ENCODE data around the gene PLXNA2. TPM values are rescaled to one million over a fixed set of nuclear protein-coding genes. Genes with fewer than 3 reads are reported as not detected.

Gene PLXNA2
- total RNA-seq, 2 experiments from 2014 or later = 0.23 TPM; not detected in 1

DNA sequence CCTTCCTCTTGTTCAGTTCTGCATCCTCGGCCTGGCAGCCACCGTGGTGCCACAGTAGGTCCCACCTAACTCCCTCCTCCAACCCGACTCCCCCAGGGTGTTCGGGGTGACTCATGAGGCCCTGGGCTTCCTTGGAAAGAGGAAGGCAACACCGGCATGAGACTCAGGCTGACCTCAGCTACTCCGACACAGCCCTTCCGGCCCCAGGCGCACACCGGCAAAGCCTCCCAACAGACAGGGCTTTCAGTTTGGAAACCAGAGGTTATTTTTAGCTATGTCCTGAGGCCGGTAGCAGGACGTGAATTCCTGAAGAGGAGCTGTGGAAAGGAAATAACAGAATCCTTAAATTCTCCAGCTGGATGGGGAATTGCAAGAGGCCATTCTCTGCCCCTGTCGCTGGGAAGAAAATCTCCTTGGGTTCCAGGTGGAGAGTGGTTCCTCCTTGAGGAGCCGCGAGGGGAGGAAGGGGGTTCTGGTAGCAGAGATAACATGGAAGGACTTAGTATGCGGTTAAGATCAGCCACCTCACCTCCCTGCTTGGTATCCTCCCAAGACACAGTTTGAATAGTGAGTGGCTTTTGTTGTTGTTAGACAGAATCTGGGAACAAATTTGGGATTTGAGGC, 24.4 kb downstream of the PLXNA2 start:
- H3K4me1 ChIP-seq (ENCODE audit: insufficient read depth, low read length, poor library complexity, severe bottlenecking) = no peaks in the 10 kb centered on the region
- H3K9me3 ChIP-seq (ENCODE audit: low read length) = no peaks in the 10 kb centered on the region
- intact Hi-C loops (cut with micrococcal nuclease; ENCODE audit: unreplicated experiment) = no loop called here
- TF ChIP-seq CTCF (conservative IDR thresholded peaks at IDR 0.05; ENCODE audit: low read length) (no peak), EZH2phosphoT487 (IDR thresholded peaks at IDR 0.05; ENCODE audit: borderline replicate concordance, low read depth, low read length) (no peak)
- H3K4me3 ChIP-seq (ENCODE audit: low read depth, low read length, poor library complexity, severe bottlenecking) = no peak overlapping the region
- H3K9me2 ChIP-seq (ENCODE audit: insufficient read depth, low read length) = no peaks in the 10 kb centered on the region
- ChIA-PET POLR2A (interaction anchor here (1.6 kb wide), 1 partner anchor 15 kb away, joined by 3 read pairs; no protein-coding TSS in a partner anchor), CTCF (ENCODE audit: unreplicated experiment) (no interaction called here)
- DNase-seq (ENCODE audit: low spot score) = no peak
- no peaks in the 10 kb centered on the region for H3K36me3 ChIP-seq (ENCODE audit: insufficient read depth, low read length)
- H3K27ac ChIP-seq (ENCODE audit: low read depth, low read length, poor library complexity, severe bottlenecking) = no peak overlapping the region
- no peaks in the 10 kb centered on the region for H3K79me2 ChIP-seq (ENCODE audit: insufficient read depth, low read depth, low read length)
- no TSS peak for BruUV-seq (replicated peaks)
- no peak overlapping the region for H2AFZ ChIP-seq (ENCODE audit: low read length)
- no peaks in the 10 kb centered on the region for H4K20me1 ChIP-seq (ENCODE audit: insufficient read depth, low read length)
- no peak overlapping the region for H3K4me2 ChIP-seq (ENCODE audit: low read length)

- ChIA-PET POLR2A (interaction anchor here (1.6 kb wide), 1 partner anchor 16 kb away, joined by 3 read pairs; no protein-coding TSS in a partner anchor), CTCF (ENCODE audit: unreplicated experiment) (no interaction called here)
- no peak overlapping the region for H2AFZ ChIP-seq (ENCODE audit: low read length)
- H3K4me3 ChIP-seq (ENCODE audit: low read depth, low read length, poor library complexity, severe bottlenecking) = no peak overlapping the region
- H3K27ac ChIP-seq (ENCODE audit: low read depth, low read length, poor library complexity, severe bottlenecking) = no peak overlapping the region
- H3K79me2 ChIP-seq (ENCODE audit: insufficient read depth, low read depth, low read length) = no peaks in the 10 kb centered on the region
- H3K9me3 ChIP-seq (ENCODE audit: low read length) = no peaks in the 10 kb centered on the region
- no peaks in the 10 kb centered on the region for H3K9me2 ChIP-seq (ENCODE audit: insufficient read depth, low read length)
- intact Hi-C loops (cut with micrococcal nuclease; ENCODE audit: unreplicated experiment) = no loop called here
- H3K4me1 ChIP-seq (ENCODE audit: insufficient read depth, low read length, poor library complexity, severe bottlenecking) = no peaks in the 10 kb centered on the region
- H3K4me2 ChIP-seq (ENCODE audit: low read length) = no peak overlapping the region
- H4K20me1 ChIP-seq (ENCODE audit: insufficient read depth, low read length) = no peaks in the 10 kb centered on the region
- BruUV-seq (replicated peaks) = no TSS peak
- no peak for DNase-seq (ENCODE audit: low spot score)
- TF ChIP-seq EZH2phosphoT487 (IDR thresholded peaks at IDR 0.05; ENCODE audit: borderline replicate concordance, low read depth, low read length) (no peak), CTCF (conservative IDR thresholded peaks at IDR 0.05; ENCODE audit: low read length) (no peak)
- no peaks in the 10 kb centered on the region for H3K36me3 ChIP-seq (ENCODE audit: insufficient read depth, low read length)
These were observed 25.0 kb downstream of the PLXNA2 start for GRCh38 chr1:208219098-208219658.

Data from OCI-LY7 (cell line).